CD4-positive, alpha-beta T cell (primary cell): ENCODE results near the gene EYA2. TPM values are rescaled to one million over a fixed set of nuclear protein-coding genes. Genes with fewer than 3 reads are reported as not detected.
A peak's percentile ranks its signal among the peaks of the same experiment; 100 is the strongest.

ENCODE experiments used
- ATAC-seq: fragments of 200-7000 bp; cut with Tn5 transposase; one replicate; pipeline ENCODE4 v1.10.0; 2022; ENCODE audit warnings: mild to moderate bottlenecking; ENCODE audit not compliant: poor library complexity
- CTCF ChIA-PET: fragments of 350-600 bp; sonication (Branson Sonifier 250); formaldehyde crosslinking; loops from one replicate; lab custom pipeline; 2021; ENCODE audit warnings: antibody characterized with exemption, inconsistent platforms; lab: Charles Lee
- POLR2A ChIA-PET: fragments of 350-600 bp; sonication (Branson Sonifier 250); formaldehyde crosslinking; loops from one replicate; lab custom pipeline; 2021; ENCODE audit warnings: antibody characterized with exemption, inconsistent platforms; lab: Charles Lee
- DNase-seq, 14 experiments: peaks; one replicate each; pipeline ENCODE4 v3.0.0-alpha.2; 2013 to 2020; ENCODE audit warnings: mixed read lengths in 2 of 14
- H3K27ac ChIP-seq, 2 donors: one replicate each; pipeline versions ENCODE4 v1.5.1 to v1.7.0; 2013; ENCODE audit warnings: low read length in 2 of 2, low read depth in 1 of 2, mild to moderate bottlenecking in 1 of 2
- H3K27me3 ChIP-seq, 2 experiments: 1 replicate in 1 of 2; 2 replicates in 1 of 2; pipeline versions ENCODE4 v1.6.1 to v1.7.0; 2013; ENCODE audit warnings: low read length in 2 of 2, control low read depth in 1 of 2, mild to moderate bottlenecking in 1 of 2, moderate library complexity in 1 of 2; ENCODE audit not compliant: insufficient read depth in 2 of 2, control insufficient read depth in 1 of 2
- H3K36me3 ChIP-seq: one replicate; pipeline ENCODE4 v1.6.1; 2013; ENCODE audit warnings: low read length, control low read depth; ENCODE audit not compliant: insufficient read depth
- H3K4me1 ChIP-seq: one replicate; pipeline ENCODE4 v1.6.1; 2013; ENCODE audit warnings: low read length, control low read depth; ENCODE audit not compliant: insufficient read depth
- H3K4me3 ChIP-seq: one replicate; pipeline ENCODE4 v1.5.1; 2013; ENCODE audit warnings: mild to moderate bottlenecking, low read length, moderate library complexity
- H3K9me3 ChIP-seq, 2 experiments: 1 replicate in 1 of 2; 2 replicates in 1 of 2; pipeline versions ENCODE4 v1.6.1 to v1.7.0; 2013; ENCODE audit warnings: low read length in 2 of 2, mild to moderate bottlenecking in 2 of 2, control low read depth in 1 of 2, moderate library complexity in 1 of 2; ENCODE audit not compliant: control insufficient read depth in 1 of 2, insufficient read depth in 1 of 2
- H3K27ac Mint-ChIP-seq: one replicate; pipeline ENCODE4 v1.8.0; 2020; ENCODE audit warnings: mixed read lengths
- H3K27me3 Mint-ChIP-seq: one replicate; pipeline ENCODE4 v1.8.0; 2021; ENCODE audit warnings: mixed read lengths
- H3K36me3 Mint-ChIP-seq: one replicate; pipeline ENCODE4 v1.8.0; 2021; ENCODE audit warnings: low read depth, mixed read lengths
- H3K4me1 Mint-ChIP-seq: one replicate; pipeline ENCODE4 v1.8.0; 2021; ENCODE audit warnings: low read depth, mixed read lengths
- H3K4me3 Mint-ChIP-seq: one replicate; pipeline ENCODE4 v1.8.0; 2020; ENCODE audit warnings: mild to moderate bottlenecking, mixed read lengths
- H3K9me3 Mint-ChIP-seq: one replicate; pipeline ENCODE4 v1.8.0; 2020; ENCODE audit warnings: mixed read lengths
- CTCF ChIP-seq: fragments of 200-600 bp; IDR thresholded peaks from one replicate; pipeline ENCODE4 v1.8.0; 2022; ENCODE audit warnings: antibody characterized with exemption, mild to moderate bottlenecking
- intact Hi-C, 2 experiments: fragments of 100-400 bp; cut with DNase I in 1 of 2; cut with micrococcal nuclease in 1 of 2; formaldehyde crosslinking; loops; one replicate each; pipeline versions ENCODE4 v1.15.1 to v1.9.0; 2023 to 2025; cut with DNase I, micrococcal nuclease
- total RNA-seq, 174 experiments: library from RNA in 2 of 174; stranded (reverse) in 2 of 174; gene quantifications; one replicate each; pipeline ENCODE4 v1.2.3 and lab custom pipeline; 2021 to 2026

The EYA2 gene
- total RNA-seq, 2 experiments from 2014 or later, result not detected

DNA sequence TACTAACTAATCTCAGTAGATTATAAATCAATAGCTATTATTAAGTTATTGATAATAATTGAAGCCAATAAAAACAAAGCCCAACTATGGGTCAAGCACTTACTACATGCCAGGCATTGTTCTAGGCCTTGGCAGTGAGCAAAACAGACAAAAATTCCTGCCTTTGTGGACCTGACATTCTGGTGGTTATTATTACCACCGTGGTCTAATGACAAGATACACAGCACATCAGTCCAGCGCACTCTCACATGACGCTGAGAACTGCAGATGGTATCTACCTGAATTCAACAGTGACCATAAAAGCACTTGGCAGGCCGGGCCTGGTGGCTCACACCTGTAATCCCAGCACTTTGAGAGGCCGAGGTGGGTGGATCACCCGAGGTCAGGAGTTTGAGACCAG lies 340.5 kb downstream of the EYA2 start:
- H3K36me3 ChIP-seq, result peaks cover 83% of the 10 kb centered on the region
- no peaks in the 10 kb centered on the region for H3K27me3 Mint-ChIP-seq
- POLR2A ChIA-PET, result no interaction called here
- H3K36me3 Mint-ChIP-seq, result peaks cover 82% of the 10 kb centered on the region
- no peaks in the 10 kb centered on the region for H3K4me1 ChIP-seq
- H3K27me3 ChIP-seq, result no peaks in the 10 kb centered on the region
- H3K4me3 Mint-ChIP-seq, result no peak overlapping the region
- H3K4me3 ChIP-seq, result no peak overlapping the region
- no peak for ATAC-seq
- CTCF ChIA-PET, result interaction anchor here (0.5 to 1.4 kb wide), 3 partner anchors 11 to 149 kb away, joined by 3 to 4 read pairs (median 3); no protein-coding TSS in a partner anchor
- H3K4me1 Mint-ChIP-seq, result no peaks in the 10 kb centered on the region
- no peaks in the 10 kb centered on the region for H3K9me3 Mint-ChIP-seq
- no peak for DNase-seq
- no peak overlapping the region for H3K27ac ChIP-seq
- H3K9me3 ChIP-seq, result no peaks in the 10 kb centered on the region
- intact Hi-C loops, result no loop called here
- TF ChIP-seq CTCF, result no peak
- no peak overlapping the region for H3K27ac Mint-ChIP-seq

GRCh38 chr20:47235853-47236638 lies 341.4 kb downstream of the EYA2 start:
- peak overlapping the region; percentile 14 for H3K27ac Mint-ChIP-seq
- H3K36me3 ChIP-seq, result peaks cover 76% of the 10 kb centered on the region
- H3K27me3 Mint-ChIP-seq, result no peaks in the 10 kb centered on the region
- no peak overlapping the region for H3K4me3 Mint-ChIP-seq
- intact Hi-C loops, result no loop called here
- no peaks in the 10 kb centered on the region for H3K27me3 ChIP-seq
- H3K36me3 Mint-ChIP-seq, result peaks cover 74% of the 10 kb centered on the region
- no peaks in the 10 kb centered on the region for H3K9me3 ChIP-seq
- H3K4me3 ChIP-seq, result no peak overlapping the region
- H3K9me3 Mint-ChIP-seq, result no peaks in the 10 kb centered on the region
- H3K27ac ChIP-seq, result no peak overlapping the region
- CTCF ChIA-PET, result interaction anchor here (1.4 kb wide), 1 partner anchor 10 kb away, joined by 3 read pairs; no protein-coding TSS in a partner anchor
- H3K4me1 Mint-ChIP-seq, result no peaks in the 10 kb centered on the region
- POLR2A ChIA-PET, result no interaction called here
- TF ChIP-seq CTCF, result no peak
- H3K4me1 ChIP-seq, result no peaks in the 10 kb centered on the region
- no peak for ATAC-seq
- no peak for DNase-seq

- no peaks in the 10 kb centered on the region for H3K27me3 Mint-ChIP-seq
- H3K27ac Mint-ChIP-seq, result peak overlapping the region; percentile 14
- Histone ChIP-seq H3K27ac (no peak overlapping the region), H3K4me3 (no peak overlapping the region), H3K9me3 (no peaks in the 10 kb centered on the region), H3K27me3 (no peaks in the 10 kb centered on the region), H3K4me1 (no peaks in the 10 kb centered on the region), H3K36me3 (peaks cover 74% of the 10 kb centered on the region)
- ChIA-PET CTCF (no interaction called here), POLR2A (no interaction called here)
- H3K4me3 Mint-ChIP-seq, result no peak overlapping the region
- ATAC-seq (no peak), DNase-seq (no peak)
- peaks cover 74% of the 10 kb centered on the region for H3K36me3 Mint-ChIP-seq
- intact Hi-C loops, result no loop called here
- TF ChIP-seq CTCF, result no peak
- no peaks in the 10 kb centered on the region for H3K9me3 Mint-ChIP-seq
- no peaks in the 10 kb centered on the region for H3K4me1 Mint-ChIP-seq
These were observed 341.9 kb downstream of the EYA2 start for GRCh38 chr20:47236639-47236900.
